C4-2B (cell line): Measurements from ENCODE around the gene LZIC.

ENCODE experiments used
- H3K27ac ChIP-seq: fragments of 450-650 bp; 2 replicates; pipeline ENCODE4 v1.5.1; 2017
- ZFX ChIP-seq: fragments of 450-650 bp; IDR thresholded peaks from 2 replicates; pipeline ENCODE4 v1.6.1; 2017
- TF ChIP-seq, protein P1 (sequence below): fragments of 450-650 bp; conservative IDR thresholded peaks from 2 replicates; pipeline ENCODE4 v1.5.1; 2017; ENCODE audit warnings: mild to moderate bottlenecking

LZIC gene

DNA sequence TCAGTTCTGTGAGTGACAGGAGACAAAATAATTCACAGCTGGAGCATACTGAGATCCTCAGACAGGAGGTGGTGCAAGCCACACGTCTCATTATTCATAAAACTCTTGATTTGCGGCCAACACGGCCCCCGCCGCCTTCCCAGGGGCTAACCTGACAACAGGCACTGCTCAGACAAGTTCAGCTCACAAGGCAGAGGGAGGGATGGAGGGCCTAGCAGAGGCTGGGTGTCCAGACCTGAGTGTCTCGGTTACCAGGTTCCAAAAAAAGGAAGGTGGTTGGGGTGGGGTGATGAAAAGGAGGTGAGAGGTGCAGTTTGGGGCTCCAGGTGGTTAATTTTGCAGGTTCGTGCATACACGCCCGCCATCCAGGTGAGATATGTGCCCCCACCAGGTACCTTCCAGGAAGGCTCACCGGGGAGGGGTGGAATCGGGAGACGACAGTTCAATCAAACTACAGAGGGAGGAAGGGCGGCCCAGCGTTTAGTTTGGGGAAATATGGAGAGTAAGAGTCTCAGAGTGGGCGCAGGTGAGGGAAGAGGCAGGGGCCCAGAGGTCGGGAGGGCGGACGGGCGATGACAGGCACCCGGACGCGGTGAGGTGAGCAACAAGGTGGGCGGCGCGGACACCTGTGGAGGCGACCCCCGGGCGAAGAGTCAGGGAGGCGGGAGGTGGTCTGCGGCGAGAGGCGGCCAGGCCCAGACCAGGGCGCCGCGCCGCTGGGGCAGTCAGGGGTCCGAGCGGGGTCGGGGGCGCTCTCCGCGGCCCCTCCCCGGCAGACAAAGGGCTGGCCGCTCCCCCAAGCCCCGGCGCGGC lies 33.8 kb downstream of the LZIC start:
- H3K27ac ChIP-seq = peak overlapping the region; percentile 89
- TF ChIP-seq, protein P1, sequence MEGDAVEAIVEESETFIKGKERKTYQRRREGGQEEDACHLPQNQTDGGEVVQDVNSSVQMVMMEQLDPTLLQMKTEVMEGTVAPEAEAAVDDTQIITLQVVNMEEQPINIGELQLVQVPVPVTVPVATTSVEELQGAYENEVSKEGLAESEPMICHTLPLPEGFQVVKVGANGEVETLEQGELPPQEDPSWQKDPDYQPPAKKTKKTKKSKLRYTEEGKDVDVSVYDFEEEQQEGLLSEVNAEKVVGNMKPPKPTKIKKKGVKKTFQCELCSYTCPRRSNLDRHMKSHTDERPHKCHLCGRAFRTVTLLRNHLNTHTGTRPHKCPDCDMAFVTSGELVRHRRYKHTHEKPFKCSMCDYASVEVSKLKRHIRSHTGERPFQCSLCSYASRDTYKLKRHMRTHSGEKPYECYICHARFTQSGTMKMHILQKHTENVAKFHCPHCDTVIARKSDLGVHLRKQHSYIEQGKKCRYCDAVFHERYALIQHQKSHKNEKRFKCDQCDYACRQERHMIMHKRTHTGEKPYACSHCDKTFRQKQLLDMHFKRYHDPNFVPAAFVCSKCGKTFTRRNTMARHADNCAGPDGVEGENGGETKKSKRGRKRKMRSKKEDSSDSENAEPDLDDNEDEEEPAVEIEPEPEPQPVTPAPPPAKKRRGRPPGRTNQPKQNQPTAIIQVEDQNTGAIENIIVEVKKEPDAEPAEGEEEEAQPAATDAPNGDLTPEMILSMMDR = no peak
- peak; percentile 91 for TF ChIP-seq ZFX

DNA sequence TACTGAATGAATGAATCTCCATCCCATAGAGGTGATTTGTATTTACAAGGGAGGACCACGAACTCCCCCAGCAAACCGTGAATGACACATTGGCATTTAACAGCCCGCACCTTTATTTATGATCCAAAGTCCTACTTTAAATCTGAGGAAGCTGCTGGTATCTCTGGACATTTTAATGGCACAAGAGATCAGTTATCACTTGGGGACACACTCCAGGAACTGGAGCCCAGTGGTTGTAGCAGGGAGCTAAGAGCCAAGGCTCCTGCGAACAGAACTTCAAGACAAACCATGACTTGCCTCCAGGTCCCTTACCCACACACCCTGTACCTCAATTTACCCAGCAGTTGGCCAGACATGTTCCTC lies 34.3 kb downstream of the LZIC start:
- H3K27ac ChIP-seq = peak overlapping the region; percentile 89

DNA sequence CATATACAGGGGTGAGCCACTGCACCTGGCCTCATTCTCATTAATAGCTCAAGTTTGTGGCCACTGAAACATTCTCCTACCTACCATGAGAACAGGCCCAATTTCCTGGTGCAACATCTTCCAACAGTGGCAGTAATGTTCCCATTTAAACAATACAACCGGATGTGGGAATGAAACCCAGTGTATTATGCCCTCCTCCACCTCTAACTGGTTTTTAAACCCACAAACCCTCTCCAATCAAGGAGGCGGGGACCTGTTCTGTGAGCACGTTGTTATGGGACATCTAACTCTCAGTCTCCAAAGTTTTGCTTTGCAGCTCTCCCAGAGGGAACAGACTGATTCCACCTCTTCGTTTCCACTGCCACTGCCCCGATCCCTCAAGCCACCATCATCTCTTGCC lies 35.8 kb downstream of the LZIC start:
- TF ChIP-seq, protein P1 = no peak
- TF ChIP-seq ZFX = no peak
- no peak overlapping the region for H3K27ac ChIP-seq

More for the DNA sequence above, 34.3 kb downstream of the LZIC start:
- TF ChIP-seq ZFX = no peak
- TF ChIP-seq, protein P1 = no peak

DNA sequence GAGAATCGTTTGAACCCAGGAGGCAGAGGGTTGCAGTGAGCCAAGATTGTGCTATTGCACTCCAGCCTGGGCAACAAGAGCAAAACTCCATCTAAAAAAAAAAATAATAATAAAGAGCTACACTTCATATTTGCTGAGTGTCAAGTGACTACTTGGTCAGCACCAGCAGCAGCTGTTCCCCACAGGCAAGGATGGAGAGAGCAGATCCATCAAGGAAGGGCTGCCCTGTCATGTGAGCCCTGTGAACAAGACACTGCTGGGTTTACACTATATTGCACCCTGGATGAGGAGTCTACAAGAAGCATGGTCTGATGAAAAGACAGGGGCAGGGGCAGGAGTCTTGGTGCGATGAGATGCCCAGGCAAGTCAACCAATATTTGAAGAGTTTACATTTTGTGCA lies 36.7 kb downstream of the LZIC start:
- no peak for TF ChIP-seq ZFX
- TF ChIP-seq, protein P1 = no peak
- H3K27ac ChIP-seq = no peak overlapping the region

DNA sequence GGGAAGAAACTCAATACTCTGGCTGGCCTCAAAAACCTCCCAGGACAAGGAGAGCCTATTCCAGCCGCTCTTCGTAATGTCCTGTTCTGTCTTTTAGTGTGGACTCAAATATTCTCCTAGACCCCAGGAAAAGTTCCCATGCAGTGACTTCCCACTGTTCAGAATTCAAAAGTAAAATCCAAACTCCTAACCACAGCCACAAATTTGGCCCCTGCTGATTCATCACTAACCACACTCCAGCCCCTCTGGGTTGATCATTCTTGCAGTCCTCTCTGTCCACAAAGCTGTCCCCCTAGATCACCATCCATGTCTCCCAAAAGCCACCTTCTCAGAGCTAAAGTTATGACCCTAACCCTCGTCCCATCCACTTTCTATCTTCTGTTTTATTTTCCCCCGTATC lies 38.2 kb downstream of the LZIC start:
- no peak overlapping the region for H3K27ac ChIP-seq
- TF ChIP-seq, protein P1 = no peak

DNA sequence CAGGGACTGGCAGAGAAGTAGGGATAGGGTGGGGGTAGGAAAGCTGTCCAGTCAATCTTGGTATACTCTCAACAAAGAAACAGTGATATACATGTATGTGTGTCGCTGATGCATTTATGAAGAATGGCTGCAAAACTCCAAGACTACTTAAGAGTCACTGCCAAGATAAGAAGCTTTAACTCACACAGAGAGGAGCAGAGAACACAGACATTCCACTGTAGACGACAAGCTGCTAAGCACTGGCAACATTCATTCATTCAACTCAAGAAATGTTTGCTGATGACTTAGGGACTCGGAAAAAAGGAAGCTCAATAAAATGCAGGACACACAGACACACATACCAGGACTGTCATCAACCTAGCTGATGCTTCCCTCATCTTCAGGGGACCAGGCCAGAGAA lies 38.6 kb downstream of the LZIC start:
- no peak for TF ChIP-seq ZFX
- TF ChIP-seq, protein P1 = no peak
- H3K27ac ChIP-seq = no peak overlapping the region

DNA sequence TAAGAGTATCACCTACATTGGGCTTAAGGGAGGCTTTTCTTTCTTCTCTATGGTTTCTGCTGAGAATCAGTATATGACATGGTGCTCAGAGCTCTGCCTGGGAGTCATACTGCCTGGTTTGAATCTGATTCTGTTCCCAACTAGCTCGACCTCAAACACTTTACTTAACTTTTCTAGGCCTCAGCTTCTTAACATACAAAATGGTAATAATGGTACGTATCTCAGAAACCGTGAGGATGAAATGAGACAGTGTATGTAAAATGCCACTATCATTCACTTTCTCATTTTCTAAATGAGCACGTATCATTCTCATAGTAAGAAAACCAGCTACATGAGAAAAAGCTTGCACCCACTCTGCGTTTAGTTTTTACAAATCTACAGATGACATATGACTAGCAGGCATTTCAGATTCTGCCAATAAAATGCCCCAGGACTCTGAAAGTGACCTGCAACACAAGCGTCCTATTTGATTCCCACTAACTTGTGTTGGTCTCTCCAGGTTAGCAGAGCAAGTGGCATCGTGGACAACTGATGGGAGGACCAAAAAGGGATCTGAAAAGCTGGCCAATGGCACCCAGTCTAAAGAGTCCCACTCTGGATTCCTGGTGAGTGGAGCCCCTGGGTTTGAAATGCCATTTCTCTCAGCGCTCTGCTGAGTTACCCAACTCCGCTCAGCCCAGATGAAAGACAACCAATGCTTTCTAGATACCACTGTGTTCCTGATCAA lies 39.2 kb downstream of the LZIC start:
- no peak for TF ChIP-seq ZFX
- TF ChIP-seq, protein P1 = no peak
- H3K27ac ChIP-seq = no peak overlapping the region
